CD14-positive monocyte (primary cell): Measurements from ENCODE around the gene CATSPER1. TPM values are rescaled to one million over a fixed set of nuclear protein-coding genes. Genes with fewer than 3 reads are reported as not detected.

Experiments
- DNase-seq, 3 donors: peaks; one replicate each; pipeline ENCODE4 v3.0.0-alpha.2; 2011 to 2022
- H2AFZ ChIP-seq: 2 replicates; pipeline ENCODE4 v1.6.0; 2012; ENCODE audit warnings: mild to moderate bottlenecking, low read depth, low read length, inconsistent platforms; ENCODE audit not compliant: insufficient read depth, poor library complexity, severe bottlenecking
- H3K27ac ChIP-seq, 2 donors: 1 replicate in 1 of 2; 2 replicates in 1 of 2; pipeline ENCODE4 v1.5.1; 2012 to 2013; ENCODE audit warnings: low read length in 2 of 2, control low read depth in 1 of 2, inconsistent platforms in 1 of 2, low read depth in 1 of 2, mild to moderate bottlenecking in 1 of 2
- H3K27me3 ChIP-seq, 2 donors: one replicate each; pipeline versions ENCODE4 v1.6.0 to v1.6.1; 2011 to 2013; ENCODE audit warnings: low read length in 2 of 2; ENCODE audit not compliant: control insufficient read depth in 2 of 2, insufficient read depth in 2 of 2
- H3K36me3 ChIP-seq, 2 donors: replicated peaks in 1 of 2; 1 replicate in 1 of 2; 2 replicates in 1 of 2; pipeline versions ENCODE4 v1.5.1 to v1.6.1; 2012 to 2013; ENCODE audit warnings: low read length in 2 of 2, control low read depth in 1 of 2, inconsistent platforms in 1 of 2, mild to moderate bottlenecking in 1 of 2; ENCODE audit not compliant: insufficient read depth in 2 of 2, control insufficient read depth in 1 of 2
- H3K4me1 ChIP-seq, 2 donors: 1 replicate in 1 of 2; 2 replicates in 1 of 2; pipeline versions ENCODE4 v1.5.1 to v1.6.1; 2012 to 2013; ENCODE audit warnings: low read length in 2 of 2, control low read depth in 1 of 2, inconsistent platforms in 1 of 2, mild to moderate bottlenecking in 1 of 2, moderate library complexity in 1 of 2; ENCODE audit not compliant: insufficient read depth in 2 of 2, control insufficient read depth in 1 of 2
- H3K4me2 ChIP-seq: replicated peaks from 2 replicates; pipeline ENCODE3; 2012; ENCODE audit warnings: low read length, moderate library complexity, mild to moderate bottlenecking; ENCODE audit not compliant: poor library complexity, severe bottlenecking; ENCODE audit errors: extremely low read depth
- H3K4me3 ChIP-seq, 3 experiments: fragments of 200-600 bp in 1 of 3; sonication (generic) in 1 of 3; replicated peaks in 1 of 3; 1 replicate in 2 of 3; 2 replicates in 1 of 3; pipeline ENCODE4 v1.5.1; 2011 to 2013; ENCODE audit warnings: low read length in 3 of 3, mild to moderate bottlenecking in 3 of 3, control low read depth in 2 of 3, low read depth in 2 of 3, inconsistent platforms in 1 of 3, moderate library complexity in 1 of 3
- H3K79me2 ChIP-seq: 2 replicates; pipeline ENCODE4 v1.6.0; 2012; ENCODE audit warnings: mild to moderate bottlenecking, control low read depth, inconsistent platforms, low read length, moderate library complexity; ENCODE audit not compliant: insufficient read depth
- H3K9ac ChIP-seq: 2 replicates; pipeline ENCODE4 v1.6.0; 2017; ENCODE audit warnings: low read length, mild to moderate bottlenecking; ENCODE audit not compliant: insufficient read depth, poor library complexity, severe bottlenecking
- H3K9me3 ChIP-seq, 2 donors: replicated peaks in 1 of 2; 1 replicate in 1 of 2; 2 replicates in 1 of 2; pipeline versions ENCODE4 v1.5.1 to v1.6.1; 2012 to 2013; ENCODE audit warnings: low read length in 2 of 2, control low read depth in 1 of 2; ENCODE audit not compliant: control insufficient read depth in 1 of 2, insufficient read depth in 1 of 2
- H4K20me1 ChIP-seq: 2 replicates; pipeline ENCODE4 v1.6.0; 2012; ENCODE audit warnings: mild to moderate bottlenecking, low read length, control low read depth, moderate library complexity; ENCODE audit not compliant: insufficient read depth
- H3K27ac Mint-ChIP-seq, 7 donors: one replicate each; pipeline ENCODE4 v1.8.0; 2020; ENCODE audit warnings: mild to moderate bottlenecking in 7 of 7, mixed read lengths in 7 of 7, moderate library complexity in 6 of 7, inconsistent platforms in 2 of 7
- H3K27me3 Mint-ChIP-seq, 3 donors: one replicate each; pipeline ENCODE4 v1.8.0; 2021 to 2022; ENCODE audit warnings: low read depth in 3 of 3, mild to moderate bottlenecking in 3 of 3, mixed read lengths in 3 of 3, moderate library complexity in 3 of 3, inconsistent platforms in 1 of 3
- H3K36me3 Mint-ChIP-seq, 2 donors: one replicate each; pipeline ENCODE4 v1.8.0; 2020; ENCODE audit warnings: mixed read lengths in 2 of 2, inconsistent platforms in 1 of 2, mild to moderate bottlenecking in 1 of 2
- H3K4me1 Mint-ChIP-seq: one replicate; pipeline ENCODE4 v1.8.0; 2020; ENCODE audit warnings: mild to moderate bottlenecking, mixed read lengths
- H3K4me3 Mint-ChIP-seq, 2 donors: one replicate each; pipeline ENCODE4 v1.8.0; 2020; ENCODE audit warnings: mild to moderate bottlenecking in 2 of 2, mixed read lengths in 2 of 2, moderate library complexity in 1 of 2
- H3K9me3 Mint-ChIP-seq, 7 donors: one replicate each; pipeline ENCODE4 v1.8.0; 2020 to 2022; ENCODE audit warnings: mixed read lengths in 7 of 7, mild to moderate bottlenecking in 6 of 7, moderate library complexity in 6 of 7, inconsistent platforms in 2 of 7
- WGBS: methylation state at CpG from one replicate; pipeline ENCODE4 v1.1.5; 2013; ENCODE audit warnings: missing lambda C conversion rate; ENCODE audit not compliant: insufficient coverage; 5-methylcytosine and 5-hydroxymethylcytosine counted together
- intact Hi-C, 2 donors: fragments of 100-400 bp; cut with micrococcal nuclease; formaldehyde crosslinking; loops; one replicate each; pipeline versions ENCODE4 v1.15.0 to v1.15.1; 2023
- polyA plus RNA-seq, 3 donors: library from polyadenylated mRNA; depleted of rRNA in 1 of 3; unstranded in 2 of 3; stranded (reverse) in 1 of 3; fragments of 300-500 nt in 2 of 3; fragments of >200 nt in 1 of 3; fragmentation: Illumina TruSeq in 2 of 3; gene quantifications; 1 replicate in 2 of 3; 2 replicates in 1 of 3; pipeline ENCODE4 v1.2.3, GENCODE V29; 2012 to 2021
- TF ChIP-seq, protein P1 (sequence below): fragments of 200-600 bp; IDR thresholded peaks from one replicate; pipeline ENCODE4 v1.8.0; 2022; ENCODE audit warnings: antibody characterized with exemption, mild to moderate bottlenecking

Gene CATSPER1
- polyA plus RNA-seq, 3 donors = 15.4 to 24.1 (median 22.0) TPM

DNA sequence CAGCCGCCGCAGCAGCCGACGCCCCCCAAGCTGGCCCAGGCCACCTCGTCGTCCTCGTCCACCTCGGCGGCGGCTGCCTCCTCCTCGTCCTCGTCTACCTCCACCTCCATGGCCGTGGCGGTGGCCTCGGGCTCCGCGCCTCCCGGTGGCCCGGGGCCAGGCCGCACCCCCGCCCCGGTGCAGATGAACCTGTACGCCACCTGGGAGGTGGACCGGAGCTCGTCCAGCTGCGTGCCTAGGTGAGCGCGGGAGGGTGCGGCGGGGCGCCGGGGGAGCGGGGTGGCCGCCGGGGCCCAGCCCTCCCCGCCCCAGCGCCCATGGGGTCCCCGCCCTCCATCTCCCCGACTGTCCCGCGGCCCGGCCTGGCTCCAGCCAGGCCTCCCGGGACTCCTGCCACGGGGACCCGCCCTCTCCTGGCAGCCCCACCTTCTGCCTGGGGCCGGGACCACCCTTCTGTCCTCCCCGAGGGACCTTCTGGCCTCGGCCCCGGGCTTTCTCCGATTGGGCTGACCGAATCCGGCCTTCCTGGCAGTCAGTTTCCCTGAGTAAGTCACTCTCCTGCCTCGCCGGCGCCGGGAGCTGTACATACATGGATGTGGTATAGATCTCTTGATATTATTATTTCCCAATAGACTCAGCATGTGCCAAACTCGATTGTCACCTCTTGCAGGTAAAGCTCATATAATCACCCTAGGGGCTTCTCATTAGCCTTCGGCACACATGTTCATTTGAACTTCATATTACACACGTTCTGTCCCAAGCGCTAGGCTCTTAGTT is 44.5 kb upstream of the CATSPER1 start:
- H3K4me1 ChIP-seq = peaks cover 45 to 55% of the 10 kb centered on the region in 2 donors
- WGBS = 0% methylated on average over 51 of the region's 60 CpGs
- H3K9ac ChIP-seq = peak overlapping the region; percentile 74
- peaks cover 18% of the 10 kb centered on the region for H4K20me1 ChIP-seq
- H3K4me3 ChIP-seq = peak overlapping the region; percentile 64 to 96 (median 76)
- peak overlapping the region in 1 of 2 donors; percentile 65 for H3K27ac ChIP-seq
- H3K27me3 Mint-ChIP-seq = peaks cover 0 to 5% (median 0%) of the 10 kb centered on the region in 3 donors
- H3K79me2 ChIP-seq = peaks cover 41% of the 10 kb centered on the region
- peak overlapping the region; percentile 58 for H2AFZ ChIP-seq
- peaks cover 57% of the 10 kb centered on the region for H3K4me1 Mint-ChIP-seq
- H3K4me2 ChIP-seq = peak overlapping the region; percentile 82
- peaks cover 24 to 49% of the 10 kb centered on the region in 2 donors for H3K36me3 ChIP-seq
- H3K27ac Mint-ChIP-seq = peak overlapping the region; percentile 38 to 87 (median 63)
- H3K4me3 Mint-ChIP-seq = peak overlapping the region; percentile 86 to 91
- DNase-seq = peak in 1 of 3 donors; percentile 2
- intact Hi-C loops = loop anchor here in 1 of 2 donors (5.0 kb wide), 2 partner anchors 42 to 62 kb away; no protein-coding TSS in a partner anchor
- TF ChIP-seq, protein P1, sequence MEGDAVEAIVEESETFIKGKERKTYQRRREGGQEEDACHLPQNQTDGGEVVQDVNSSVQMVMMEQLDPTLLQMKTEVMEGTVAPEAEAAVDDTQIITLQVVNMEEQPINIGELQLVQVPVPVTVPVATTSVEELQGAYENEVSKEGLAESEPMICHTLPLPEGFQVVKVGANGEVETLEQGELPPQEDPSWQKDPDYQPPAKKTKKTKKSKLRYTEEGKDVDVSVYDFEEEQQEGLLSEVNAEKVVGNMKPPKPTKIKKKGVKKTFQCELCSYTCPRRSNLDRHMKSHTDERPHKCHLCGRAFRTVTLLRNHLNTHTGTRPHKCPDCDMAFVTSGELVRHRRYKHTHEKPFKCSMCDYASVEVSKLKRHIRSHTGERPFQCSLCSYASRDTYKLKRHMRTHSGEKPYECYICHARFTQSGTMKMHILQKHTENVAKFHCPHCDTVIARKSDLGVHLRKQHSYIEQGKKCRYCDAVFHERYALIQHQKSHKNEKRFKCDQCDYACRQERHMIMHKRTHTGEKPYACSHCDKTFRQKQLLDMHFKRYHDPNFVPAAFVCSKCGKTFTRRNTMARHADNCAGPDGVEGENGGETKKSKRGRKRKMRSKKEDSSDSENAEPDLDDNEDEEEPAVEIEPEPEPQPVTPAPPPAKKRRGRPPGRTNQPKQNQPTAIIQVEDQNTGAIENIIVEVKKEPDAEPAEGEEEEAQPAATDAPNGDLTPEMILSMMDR = no peak
- no peaks in the 10 kb centered on the region for H3K9me3 ChIP-seq
- H3K27me3 ChIP-seq = no peaks in the 10 kb centered on the region
- H3K9me3 Mint-ChIP-seq = peaks cover 0 to under 1% (median 0%) of the 10 kb centered on the region in 7 donors
- H3K36me3 Mint-ChIP-seq = peaks cover 48 to 61% of the 10 kb centered on the region in 2 donors

GRCh38 chr11:66069715-66070603 is 43.7 kb upstream of the CATSPER1 start, which contains the start of gene PACS1:
TSS of gene PACS1 (plus strand) at chr11:66070272. CDS start at chr11:66070487, 215 bp downstream.
- under 1% methylated on average over 119 of the region's 120 CpGs for WGBS
- H3K36me3 ChIP-seq = peaks cover 31 to 54% of the 10 kb centered on the region in 2 donors

More at GRCh38 chr11:66069715-66070603, 43.7 kb upstream of the CATSPER1 start, which contains the start of gene PACS1:
- peaks cover 39% of the 10 kb centered on the region for H3K79me2 ChIP-seq
- Mint-ChIP-seq H3K27me3 (peaks cover 0 to 5% (median 0%) of the 10 kb centered on the region in 3 donors), H3K27ac (peak within 1 kb of the TSS; percentile 95 to 98 (median 97)), H3K9me3 (peaks cover 0 to 3% (median 0%) of the 10 kb centered on the region in 7 donors), H3K4me3 (peak within 1 kb of the TSS; percentile 90 to 93), H3K36me3 (peaks cover 51 to 63% of the 10 kb centered on the region in 2 donors), H3K4me1 (peaks cover 57% of the 10 kb centered on the region)
- H4K20me1 ChIP-seq = peaks cover 21% of the 10 kb centered on the region
- peak within 1 kb of the TSS; percentile 92 to 96 for H3K27ac ChIP-seq
- peaks cover 45 to 55% of the 10 kb centered on the region in 2 donors for H3K4me1 ChIP-seq
- DNase-seq = peak; percentile 60 to 70 (median 65)
- peak within 1 kb of the TSS; percentile 74 for H2AFZ ChIP-seq
- peak within 1 kb of the TSS; percentile 82 for H3K4me2 ChIP-seq
- peak within 1 kb of the TSS; percentile 64 to 96 (median 80) for H3K4me3 ChIP-seq
- TF ChIP-seq, protein P1 = no peak
- peak within 1 kb of the TSS; percentile 85 for H3K9ac ChIP-seq
- H3K27me3 ChIP-seq = no peaks in the 10 kb centered on the region
- H3K9me3 ChIP-seq = no peaks in the 10 kb centered on the region
- intact Hi-C loops = loop anchor here (5.0 kb wide), 2 partner anchors 42 to 62 kb away; no protein-coding TSS in a partner anchor
